GM23338 (cell line): ENCODE results near the gene C20orf204. TPM values are rescaled to one million over a fixed set of nuclear protein-coding genes. Genes with fewer than 3 reads are reported as not detected.

Experiments used
- ATAC-seq: fragments of 200-7000 bp; cut with Tn5 transposase; 3 replicates; pipeline ENCODE4 v1.9.1; 2020
- DNase-seq: peaks from one replicate; pipeline ENCODE4 v3.0.0-alpha.2; 2015; ENCODE audit warnings: low spot score
- H2AFZ ChIP-seq: fragments of 200-600 bp; sonication (generic); 2 replicates; pipeline ENCODE4 v1.8.0; 2016; ENCODE audit warnings: antibody characterized with exemption, mild to moderate bottlenecking, moderate library complexity
- H3F3A ChIP-seq: fragments of 200-600 bp; sonication (generic); replicated peaks from 2 replicates; pipeline ENCODE4 v1.8.0; 2017; ENCODE audit warnings: antibody characterized with exemption, mixed run types, low read depth
- H3K27ac ChIP-seq: fragments of 200-600 bp; sonication (generic); 2 replicates; pipeline ENCODE4 v1.6.1; 2016; ENCODE audit warnings: low read depth
- H3K27me3 ChIP-seq: fragments of 200-600 bp; sonication (generic); 2 replicates; pipeline ENCODE4 v1.8.0; 2016; ENCODE audit warnings: mild to moderate bottlenecking, mixed run types, moderate library complexity; ENCODE audit not compliant: insufficient read depth
- H3K36me3 ChIP-seq: fragments of 200-600 bp; sonication (generic); 2 replicates; pipeline ENCODE4 v1.8.0; 2016; ENCODE audit warnings: mild to moderate bottlenecking; ENCODE audit not compliant: insufficient read depth
- H3K4me1 ChIP-seq: fragments of 200-600 bp; sonication (generic); 2 replicates; pipeline ENCODE4 v1.8.0; 2016; ENCODE audit warnings: mild to moderate bottlenecking, moderate library complexity; ENCODE audit not compliant: insufficient read depth
- H3K4me2 ChIP-seq: fragments of 200-600 bp; sonication (generic); 2 replicates; pipeline ENCODE4 v1.7.1; 2017; ENCODE audit warnings: mixed run types
- H3K4me3 ChIP-seq: fragments of 200-600 bp; sonication (generic); 2 replicates; pipeline ENCODE4 v1.6.1; 2016; ENCODE audit warnings: mixed run types
- H3K79me2 ChIP-seq: fragments of 200-600 bp; sonication (generic); replicated peaks from 2 replicates; pipeline ENCODE4 v1.8.0; 2017; ENCODE audit warnings: mild to moderate bottlenecking; ENCODE audit not compliant: insufficient read depth
- H3K9me2 ChIP-seq: fragments of 200-600 bp; sonication (generic); 2 replicates; pipeline ENCODE4 v1.8.0; 2017; ENCODE audit not compliant: insufficient read depth
- H4K20me1 ChIP-seq: fragments of 200-600 bp; sonication (generic); replicated peaks from 2 replicates; pipeline ENCODE4 v1.8.0; 2017; ENCODE audit warnings: mild to moderate bottlenecking; ENCODE audit not compliant: insufficient read depth
- H3K27ac Mint-ChIP-seq: 2 replicates; pipeline ENCODE4 v1.8.0; 2020; ENCODE audit warnings: inconsistent platforms, mild to moderate bottlenecking, moderate library complexity, mixed read lengths
- H3K27me3 Mint-ChIP-seq: 3 replicates; pipeline ENCODE4 v1.8.0; 2022; ENCODE audit warnings: low read depth, mild to moderate bottlenecking, moderate library complexity, mixed read lengths, inconsistent platforms; ENCODE audit not compliant: insufficient read depth, poor library complexity
- H3K36me3 Mint-ChIP-seq: 3 replicates; pipeline ENCODE4 v1.8.0; 2021; ENCODE audit warnings: low read depth, mild to moderate bottlenecking, inconsistent platforms, moderate library complexity, mixed read lengths
- H3K4me1 Mint-ChIP-seq: 3 replicates; pipeline ENCODE4 v1.8.0; 2020; ENCODE audit warnings: mild to moderate bottlenecking, inconsistent platforms, mixed read lengths
- H3K4me3 Mint-ChIP-seq: 3 replicates; pipeline ENCODE4 v1.8.0; 2021; ENCODE audit warnings: moderate library complexity, mild to moderate bottlenecking, inconsistent platforms, mixed read lengths
- H3K9me3 Mint-ChIP-seq: 3 replicates; pipeline ENCODE4 v1.8.0; 2020; ENCODE audit warnings: moderate library complexity, mild to moderate bottlenecking, inconsistent platforms, mixed read lengths
- CREB1 ChIP-seq: fragments of 250-450 bp; sonication (Bioruptor Pico); IDR thresholded peaks from 2 replicates; pipeline ENCODE4 v1.5.0; 2020; ENCODE audit warnings: low read depth, mild to moderate bottlenecking, moderate library complexity
- CTCF ChIP-seq, 2 experiments: fragments of 200-600 bp in 1 of 2; sonication (generic) in 1 of 2; conservative IDR thresholded peaks; 2 replicates each; pipeline versions ENCODE4 v1.5.1 to v1.6.1; 2016 to 2017; ENCODE audit warnings: antibody characterized with exemption in 2 of 2, low read depth in 2 of 2, mild to moderate bottlenecking in 2 of 2, moderate library complexity in 1 of 2
- ETS1 ChIP-seq: IDR thresholded peaks from 2 replicates; pipeline ENCODE4 v1.6.1; 2016; ENCODE audit warnings: antibody characterized with exemption
- EZH2 ChIP-seq: fragments of 200-600 bp; sonication (generic); IDR thresholded peaks from one replicate; pipeline ENCODE4 v1.8.0; 2017; ENCODE audit warnings: antibody characterized with exemption, mild to moderate bottlenecking, low read depth; ENCODE audit not compliant: unreplicated experiment
- EZH2phosphoT487 ChIP-seq: fragments of 200-600 bp; sonication (generic); IDR thresholded peaks from one replicate; pipeline ENCODE4 v1.8.1; 2018; ENCODE audit warnings: antibody characterized with exemption; ENCODE audit not compliant: unreplicated experiment
- JUNB ChIP-seq: IDR thresholded peaks from one replicate; pipeline ENCODE4 v1.6.1; 2016; ENCODE audit warnings: antibody characterized with exemption; ENCODE audit not compliant: unreplicated experiment
- NANOG ChIP-seq: IDR thresholded peaks from 2 replicates; pipeline ENCODE4 v1.6.1; 2016; ENCODE audit warnings: antibody characterized with exemption, borderline replicate concordance
- POLR2AphosphoS5 ChIP-seq: IDR thresholded peaks from 2 replicates; pipeline ENCODE4 v1.6.1; 2016; ENCODE audit warnings: antibody characterized with exemption, low read depth
- STAT1 ChIP-seq: IDR thresholded peaks from one replicate; pipeline ENCODE4 v1.6.1; 2016; ENCODE audit warnings: antibody characterized with exemption; ENCODE audit not compliant: unreplicated experiment
- ZNF462 ChIP-seq: fragments of 250-450 bp; sonication (Bioruptor Pico); IDR thresholded peaks from 2 replicates; pipeline ENCODE4 v1.5.0; 2020; ENCODE audit warnings: mild to moderate bottlenecking, moderate library complexity
- polyA plus RNA-seq: library from polyadenylated mRNA; unstranded; fragments of >200 nt; fragmentation: Nextera tagmentation; extraction: Ambion mirVana; gene quantifications from 2 replicates; pipeline ENCODE4 v1.2.1, GENCODE V29; 2016
- total RNA-seq: library from RNA; depleted of rRNA; stranded (reverse); fragments of >200 nt; shearing (Covaris generic); gene quantifications from 2 replicates; pipeline ENCODE4 v1.2.3, GENCODE V29; 2014

C20orf204 gene
- total and polyA plus RNA-seq, 2 experiments from 2014 or later, result 0.73 to 0.82 TPM

- no peaks in the 10 kb centered on the region for H3K9me3 Mint-ChIP-seq
Observed at GRCh38 chr20:64042054-64042781, 6.2 kb downstream of the C20orf204 start.

GRCh38 chr20:64043768-64044167 is 7.8 kb downstream of the C20orf204 start:
- Mint-ChIP-seq H3K9me3 (no peaks in the 10 kb centered on the region), H3K4me3 (peak overlapping the region; percentile 48; the same call in 1 of the 3 replicates), H3K27me3 (peaks cover 76% of the 10 kb centered on the region), H3K36me3 (no peaks in the 10 kb centered on the region; the same call in 2 of the 3 replicates), H3K27ac (no peak overlapping the region), H3K4me1 (peaks cover 23% of the 10 kb centered on the region)
- Histone ChIP-seq H3F3A (peaks cover 7% of the 10 kb centered on the region; the same call in 1 of the 2 replicates), H3K79me2 (no peaks in the 10 kb centered on the region), H3K27ac (no peak overlapping the region), H2AFZ (no peak overlapping the region), H3K4me3 (no peak overlapping the region), H3K9me2 (no peaks in the 10 kb centered on the region), H3K27me3 (peaks cover 95% of the 10 kb centered on the region), H3K36me3 (no peaks in the 10 kb centered on the region), H4K20me1 (no peaks in the 10 kb centered on the region), H3K4me1 (peaks cover 26% of the 10 kb centered on the region), H3K4me2 (no peak overlapping the region)
- no peak for DNase-seq
- ATAC-seq, result no peak
- TF ChIP-seq ZNF462 (CRISPR knock-in tag) (no peak), CREB1 (CRISPR knock-in tag) (no peak), POLR2AphosphoS5 (no peak), NANOG (no peak), ETS1 (no peak), JUNB (no peak), EZH2phosphoT487 (no peak)

More at GRCh38 chr20:64042054-64042781, 6.2 kb downstream of the C20orf204 start:
- H3K36me3 Mint-ChIP-seq, result no peaks in the 10 kb centered on the region; the same call in 2 of the 3 replicates
- peak; percentile 57 for DNase-seq
- Histone ChIP-seq H3K4me2 (peak overlapping the region; percentile 88), H2AFZ (peak overlapping the region; percentile 23; the same call in 1 of the 2 replicates), H3K79me2 (no peaks in the 10 kb centered on the region), H3K4me3 (peak overlapping the region; percentile 63), H4K20me1 (no peaks in the 10 kb centered on the region), H3F3A (peaks cover 8% of the 10 kb centered on the region; the same call in 1 of the 2 replicates), H3K4me1 (peaks cover 30% of the 10 kb centered on the region), H3K27me3 (peaks cover 95% of the 10 kb centered on the region), H3K9me2 (no peaks in the 10 kb centered on the region), H3K27ac (no peak overlapping the region), H3K36me3 (no peaks in the 10 kb centered on the region)
- no peak overlapping the region for H3K27ac Mint-ChIP-seq
- no peak for ATAC-seq
- peaks cover 26% of the 10 kb centered on the region for H3K4me1 Mint-ChIP-seq
- peak overlapping the region; percentile 64 for H3K4me3 Mint-ChIP-seq
- TF ChIP-seq EZH2 (peak; percentile 79), STAT1 (no peak), JUNB (no peak), CTCF (conservative IDR thresholded peaks at IDR 0.05; ENCODE audit: low read depth in 2 of 2) (no peak)
- H3K27me3 Mint-ChIP-seq, result peaks cover 77% of the 10 kb centered on the region
